Measurements from ENCODE around the gene ASB18.

DNA sequence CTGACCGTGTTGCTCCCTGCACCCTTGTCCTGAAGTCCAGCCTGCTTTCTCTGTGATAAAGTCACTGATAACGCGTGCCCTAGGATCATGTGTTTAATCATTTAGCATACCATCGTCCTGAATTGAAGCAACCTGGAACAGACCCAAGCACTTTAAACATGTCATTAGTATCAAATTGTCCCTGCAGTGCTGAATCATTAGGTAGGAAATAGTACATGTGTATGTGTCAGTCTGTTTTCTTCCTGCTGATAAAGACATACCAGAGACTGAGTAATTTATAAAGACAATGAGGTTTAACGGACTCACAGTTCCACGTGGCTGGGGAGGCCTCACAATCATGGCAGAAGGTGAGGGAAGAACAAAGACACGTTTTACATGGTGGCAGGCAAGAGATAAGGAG is 2.8 kb downstream of the ASB18 start:
- TF ChIP-seq, protein P1, sequence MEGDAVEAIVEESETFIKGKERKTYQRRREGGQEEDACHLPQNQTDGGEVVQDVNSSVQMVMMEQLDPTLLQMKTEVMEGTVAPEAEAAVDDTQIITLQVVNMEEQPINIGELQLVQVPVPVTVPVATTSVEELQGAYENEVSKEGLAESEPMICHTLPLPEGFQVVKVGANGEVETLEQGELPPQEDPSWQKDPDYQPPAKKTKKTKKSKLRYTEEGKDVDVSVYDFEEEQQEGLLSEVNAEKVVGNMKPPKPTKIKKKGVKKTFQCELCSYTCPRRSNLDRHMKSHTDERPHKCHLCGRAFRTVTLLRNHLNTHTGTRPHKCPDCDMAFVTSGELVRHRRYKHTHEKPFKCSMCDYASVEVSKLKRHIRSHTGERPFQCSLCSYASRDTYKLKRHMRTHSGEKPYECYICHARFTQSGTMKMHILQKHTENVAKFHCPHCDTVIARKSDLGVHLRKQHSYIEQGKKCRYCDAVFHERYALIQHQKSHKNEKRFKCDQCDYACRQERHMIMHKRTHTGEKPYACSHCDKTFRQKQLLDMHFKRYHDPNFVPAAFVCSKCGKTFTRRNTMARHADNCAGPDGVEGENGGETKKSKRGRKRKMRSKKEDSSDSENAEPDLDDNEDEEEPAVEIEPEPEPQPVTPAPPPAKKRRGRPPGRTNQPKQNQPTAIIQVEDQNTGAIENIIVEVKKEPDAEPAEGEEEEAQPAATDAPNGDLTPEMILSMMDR (IDR thresholded peaks at IDR 0.05; ENCODE audit: low read length) = no peak
- no peak for TF ChIP-seq EZH2 (IDR thresholded peaks at IDR 0.05; ENCODE audit: borderline replicate concordance, low read length)

Measured in OCI-LY1 (cell line).